Ammon's horn (tissue), 1 donor: ENCODE measurements around the gene TKTL2.
"Not testable (repeated sequence)": the region's sequence is repeated elsewhere in the genome, so short reads cannot be mapped to it uniquely, and the experiment has no call there.

Experiments used
- DNase-seq: peaks from one replicate; pipeline ENCODE4 v3.0.0-alpha.2; 2016; ENCODE audit warnings: low spot score

Gene TKTL2

GRCh38 chr4:163447481-163447880 lies 26.1 kb downstream of the TKTL2 start:
- no peak for DNase-seq

GRCh38 chr4:163447023-163447422 lies 26.5 kb downstream of the TKTL2 start:
- not testable (repeated sequence) for DNase-seq

DNA sequence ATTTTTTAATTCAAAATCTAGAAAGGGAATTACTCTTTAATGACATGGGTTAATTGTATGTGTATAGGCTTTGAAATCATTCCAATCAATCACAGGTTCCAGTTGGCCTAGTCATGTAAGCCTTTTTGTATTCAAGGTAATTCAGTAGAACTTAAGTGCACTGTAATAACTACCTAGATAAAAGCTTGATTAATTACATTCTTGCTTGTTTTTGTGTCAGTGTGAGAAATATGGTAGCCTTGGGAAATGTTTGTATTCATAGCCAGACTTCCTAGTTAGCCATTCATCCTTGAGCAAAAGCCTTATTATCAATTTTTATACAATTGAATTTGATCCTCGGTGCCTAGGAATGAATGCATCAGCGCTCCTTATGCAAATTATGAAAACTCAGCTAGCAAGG lies 33.5 kb downstream of the TKTL2 start:
- DNase-seq: no peak
